Omental fat pad (tissue), 4 donors: ENCODE measurements around the gene C10orf71. TPM values are rescaled to one million over a fixed set of nuclear protein-coding genes. Genes with fewer than 3 reads are reported as not detected.

ENCODE experiments used
- ATAC-seq: fragments of 150-250 bp; one replicate; pipeline ENCODE4 v1.9.1; 2016; ENCODE audit warnings: mild to moderate bottlenecking, moderate library complexity; ENCODE audit not compliant: low FRiP score
- DNase-seq: peaks from one replicate; pipeline ENCODE4 v3.0.0-alpha.2; 2019; ENCODE audit warnings: low spot score
- CTCF ChIP-seq, 3 donors: fragments of 450-650 bp; IDR thresholded peaks; one replicate each; pipeline ENCODE4 v1.5.1; 2016 to 2017; ENCODE audit warnings: antibody characterized with exemption in 3 of 3, mild to moderate bottlenecking in 3 of 3, moderate library complexity in 2 of 3
- total RNA-seq, 4 donors: library from RNA; depleted of rRNA; stranded (reverse); fragments of >200 nt; gene quantifications; one replicate each; pipeline ENCODE4 v1.1.0, GENCODE V29; 2016

C10orf71 gene
- total RNA-seq, 4 donors from 2014 or later, result not detected

DNA sequence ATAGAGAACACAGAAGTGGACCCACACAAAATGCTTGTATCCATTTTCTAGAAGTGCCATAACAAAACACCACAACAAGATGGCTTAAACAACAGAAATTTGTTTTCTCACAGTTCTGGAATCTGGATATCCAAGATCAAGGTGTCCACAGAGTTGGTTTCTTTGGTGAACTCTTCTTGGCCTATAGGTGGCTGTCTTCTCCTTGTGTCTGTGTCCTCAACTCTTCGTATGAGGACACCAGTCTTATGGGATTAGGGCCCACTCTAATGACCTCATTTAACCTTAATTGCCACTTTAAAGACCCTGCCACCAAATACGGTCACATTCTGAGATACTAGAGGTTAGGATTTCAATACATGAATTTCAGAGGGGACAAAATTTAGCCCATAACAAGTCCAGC is 30.8 kb upstream of the C10orf71 start:
- no peak for TF ChIP-seq CTCF (IDR thresholded peaks at IDR 0.05)
- ATAC-seq, result no peak

DNA sequence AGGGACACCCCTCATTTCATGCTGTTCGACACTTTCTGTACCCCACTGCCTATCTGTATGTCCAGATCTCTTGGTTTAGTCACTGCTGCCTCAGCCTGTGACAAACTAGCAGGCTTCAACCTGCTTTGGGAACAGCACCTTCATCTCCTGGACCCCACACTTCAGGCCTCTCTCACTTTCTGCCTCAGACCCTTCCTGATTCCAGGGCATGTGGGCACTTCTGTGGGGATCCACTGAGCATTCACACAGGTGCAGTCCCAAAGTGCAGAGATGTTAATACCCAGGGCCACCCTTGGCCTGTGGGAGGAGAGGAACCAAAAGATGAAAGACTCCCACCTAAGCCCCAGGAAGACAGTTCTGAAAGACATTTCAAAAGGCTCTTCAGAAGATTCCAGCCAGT is 29.4 kb upstream of the C10orf71 start:
- ATAC-seq (no peak), DNase-seq (no peak)
- no peak for TF ChIP-seq CTCF (IDR thresholded peaks at IDR 0.05)

More for the DNA sequence above, 30.8 kb upstream of the C10orf71 start:
- no peak for DNase-seq

- DNase-seq, result no peak
- TF ChIP-seq CTCF (IDR thresholded peaks at IDR 0.05), result no peak
- no peak for ATAC-seq
Measured at GRCh38 chr10:49270565-49270964, 28.4 kb upstream of the C10orf71 start.

DNA sequence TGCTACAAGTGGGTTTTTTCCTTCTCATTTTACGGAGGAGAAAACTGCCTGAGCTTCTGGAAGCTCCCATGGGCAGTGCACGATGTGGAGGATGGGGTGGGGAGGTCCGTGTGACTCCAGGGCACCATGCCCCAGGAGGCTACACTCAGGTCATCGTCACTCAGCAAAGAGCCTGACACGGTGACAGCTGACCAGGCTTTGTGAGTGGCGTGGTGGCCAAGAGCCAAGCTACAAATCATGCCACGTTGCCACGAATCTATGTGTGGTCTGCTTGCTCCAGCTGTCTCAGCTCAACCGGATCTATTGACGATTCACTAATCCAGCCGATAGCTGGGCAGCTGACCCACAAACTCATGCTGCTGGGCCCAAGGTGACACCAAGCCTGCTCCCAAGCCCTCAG is 27.6 kb upstream of the C10orf71 start:
- no peak for ATAC-seq
- DNase-seq, result no peak
- no peak for TF ChIP-seq CTCF (IDR thresholded peaks at IDR 0.05)

DNA sequence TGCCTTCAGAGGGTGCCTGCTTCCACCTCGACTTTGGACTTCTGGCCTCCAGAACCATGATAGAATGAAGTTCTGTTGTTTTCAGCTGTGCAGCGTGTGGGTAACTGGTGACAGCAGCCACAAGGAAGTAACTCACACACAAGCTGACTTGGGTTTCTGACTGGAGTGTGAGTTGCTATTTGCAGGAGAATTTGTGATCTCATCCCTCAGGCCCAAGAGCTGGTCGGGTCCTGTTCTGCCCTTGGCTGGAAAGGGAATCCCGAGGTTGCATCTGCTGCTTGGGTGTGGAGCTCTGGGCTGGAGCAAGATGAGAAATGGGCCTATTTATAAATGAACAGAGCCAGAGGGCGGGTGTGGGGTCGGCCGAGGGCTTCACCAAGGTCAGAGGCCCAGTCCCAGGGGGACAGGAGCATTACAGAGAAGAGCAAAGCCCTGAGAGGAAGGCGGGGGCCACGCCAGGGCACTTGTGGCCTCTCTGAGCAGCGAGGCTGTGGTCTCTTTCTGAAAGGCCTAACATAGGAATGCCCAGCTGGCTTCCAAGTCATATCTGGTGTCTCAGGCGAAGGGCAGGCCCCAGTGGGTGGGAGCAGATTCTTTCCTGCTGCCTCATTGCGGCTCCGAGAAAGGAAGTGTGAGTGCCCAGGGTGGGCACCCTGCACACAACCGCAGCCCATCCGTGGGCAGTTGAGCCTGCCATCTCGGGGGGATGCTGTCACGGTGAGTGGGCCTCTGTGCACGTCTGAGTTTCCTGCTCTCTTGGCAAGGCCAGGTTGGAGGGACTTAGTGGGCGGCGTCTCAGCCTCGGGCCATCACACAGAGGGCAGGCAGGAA is 26.5 kb upstream of the C10orf71 start:
- ATAC-seq (peak; percentile 43), DNase-seq (no peak)
- no peak for TF ChIP-seq CTCF (IDR thresholded peaks at IDR 0.05)

DNA sequence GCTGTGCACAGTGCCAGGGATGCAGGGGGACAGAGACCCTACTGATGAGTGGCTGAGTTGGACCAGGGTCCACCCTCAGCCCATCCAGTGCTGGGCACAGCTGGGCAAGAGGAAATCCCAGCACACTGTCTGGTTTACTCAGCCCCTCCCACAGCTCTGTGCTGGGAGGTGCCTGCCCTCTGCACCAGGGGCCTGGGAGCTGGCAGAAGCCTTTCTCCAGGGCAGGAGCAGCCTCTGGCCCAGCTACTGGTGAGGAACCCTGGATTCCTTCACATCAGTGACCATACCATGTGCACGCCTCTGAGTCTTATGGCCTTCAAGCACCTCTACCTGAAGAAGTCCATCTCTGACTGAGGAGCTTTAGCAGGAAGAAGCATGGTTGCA is 25.9 kb upstream of the C10orf71 start:
- ATAC-seq (no peak), DNase-seq (no peak)
- TF ChIP-seq CTCF (IDR thresholded peaks at IDR 0.05), result no peak

DNA sequence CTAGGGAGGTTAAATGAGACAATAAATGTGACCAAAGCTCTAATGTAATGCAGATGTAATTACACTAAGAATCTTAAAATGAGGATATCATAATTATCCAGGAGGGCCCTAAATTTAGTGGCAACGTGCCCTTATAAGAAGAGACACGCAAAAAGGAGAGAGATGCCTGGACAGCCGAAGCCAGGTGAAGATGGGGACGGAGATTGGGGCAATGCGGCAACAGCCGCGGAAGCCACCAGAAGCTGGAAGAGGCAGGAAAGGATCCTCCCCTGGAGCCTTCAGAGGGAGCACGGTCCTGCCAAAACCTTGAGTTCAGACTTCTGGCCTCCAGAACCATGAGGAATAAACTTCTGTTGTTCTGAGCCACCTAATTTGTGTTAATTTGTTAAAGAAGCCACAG is 25.3 kb upstream of the C10orf71 start:
- ATAC-seq (no peak), DNase-seq (no peak)
- TF ChIP-seq CTCF (IDR thresholded peaks at IDR 0.05), result no peak
